ENCODE results near the gene TECTB.

The TECTB gene

GRCh38 chr10:112313234-112313633 is 30.0 kb downstream of the TECTB start:
- no peak for DNase-seq

- DNase-seq, result no peak
Observed at GRCh38 chr10:112313911-112314310, 30.7 kb downstream of the TECTB start.

GRCh38 chr10:112314822-112315474 is 31.7 kb downstream of the TECTB start:
- peak; percentile 38 to 67 (median 63) for DNase-seq

- DNase-seq, result no peak
Observed at GRCh38 chr10:112327678-112328077, 44.5 kb downstream of the TECTB start.

GRCh38 chr10:112330162-112330561 is 47.0 kb downstream of the TECTB start:
- no peak for DNase-seq

- DNase-seq, result no peak
Observed at GRCh38 chr10:112330607-112331160, 47.5 kb downstream of the TECTB start.

- DNase-seq, result no peak
Observed at GRCh38 chr10:112332022-112332421, 48.8 kb downstream of the TECTB start.

GRCh38 chr10:112332509-112333228 is 49.5 kb downstream of the TECTB start:
- no peak for DNase-seq

GRCh38 chr10:112333452-112333851 is 50.3 kb downstream of the TECTB start:
- DNase-seq, result no peak

- no peak for DNase-seq
Observed at GRCh38 chr10:112335111-112335867, 52.1 kb downstream of the TECTB start.

GRCh38 chr10:112335868-112336265 is 52.7 kb downstream of the TECTB start:
- no peak for DNase-seq

- DNase-seq, result no peak
Observed at GRCh38 chr10:112336556-112337201, 53.5 kb downstream of the TECTB start.

- no peak for DNase-seq
Observed at GRCh38 chr10:112338957-112339356, 55.8 kb downstream of the TECTB start.

- DNase-seq, result no peak
Observed at GRCh38 chr10:112340601-112341000, 57.4 kb downstream of the TECTB start.

- DNase-seq, result no peak
Observed at GRCh38 chr10:112343056-112343806, 60.0 kb downstream of the TECTB start.

GRCh38 chr10:112344261-112344660 is 61.1 kb downstream of the TECTB start:
- no peak for DNase-seq

- no peak for DNase-seq
Observed at GRCh38 chr10:112345202-112345601, 62.0 kb downstream of the TECTB start.

GRCh38 chr10:112345743-112346142 is 62.5 kb downstream of the TECTB start:
- DNase-seq, result no peak

- no peak for DNase-seq
Observed at GRCh38 chr10:112346774-112347173, 63.6 kb downstream of the TECTB start.

- DNase-seq, result no peak
Observed at GRCh38 chr10:112347709-112348671, 64.8 kb downstream of the TECTB start.

GRCh38 chr10:112348759-112349158 is 65.6 kb downstream of the TECTB start:
- DNase-seq, result no peak
